ENCODE measurements around the gene NCKAP5.

The NCKAP5 gene

DNA sequence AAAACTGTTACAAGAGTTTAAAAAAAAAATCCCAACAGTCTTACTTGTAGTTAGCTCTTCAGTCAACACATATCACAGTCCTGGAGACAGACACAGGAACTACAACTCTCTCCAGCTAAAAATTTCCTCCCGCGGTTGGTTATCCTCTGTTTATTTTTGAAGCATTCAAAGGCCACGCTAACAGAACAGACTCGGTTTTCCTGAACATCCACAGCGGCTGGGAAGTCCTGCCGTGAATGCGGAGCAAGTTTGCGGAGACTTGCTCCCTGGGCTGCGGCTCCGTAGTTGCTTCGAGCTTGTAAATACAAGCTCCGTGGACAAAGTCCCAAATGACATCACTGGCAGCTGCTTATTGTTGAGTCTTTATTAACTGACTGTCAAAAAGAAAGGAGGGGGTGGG, at the start of gene NCKAP5:
NCKAP5 (minus strand) TSS at position 292 of the 400 bp plus-strand sequence. CDS start 50,937 bp downstream, outside the sequence.
- DNase-seq (ENCODE audit: extremely low spot score, insufficient read length, low read depth) (no peak), FAIRE-seq (no peak)

DNA sequence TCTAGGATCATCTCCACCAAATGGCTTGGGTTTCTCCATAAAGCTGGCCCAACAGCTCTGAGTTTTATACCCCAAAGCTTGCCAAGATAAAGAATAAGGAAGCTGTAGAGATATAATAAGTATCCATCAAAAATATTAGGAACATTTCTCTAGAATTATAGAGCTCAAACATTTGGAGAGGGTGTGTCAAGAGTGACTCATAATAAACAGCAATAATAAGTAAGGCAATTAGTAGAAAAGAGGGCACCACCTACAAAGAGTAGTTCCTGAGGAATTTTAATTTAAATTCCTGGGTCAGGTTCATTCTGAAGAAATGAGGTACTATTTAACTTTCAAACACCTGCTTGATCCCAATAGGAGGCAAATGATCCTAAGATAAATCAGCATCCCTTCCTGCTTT, 41.4 kb upstream of the NCKAP5 start:
- DNase-seq (ENCODE audit: extremely low spot score, insufficient read length, low read depth) (no peak), FAIRE-seq (no peak)

DNA sequence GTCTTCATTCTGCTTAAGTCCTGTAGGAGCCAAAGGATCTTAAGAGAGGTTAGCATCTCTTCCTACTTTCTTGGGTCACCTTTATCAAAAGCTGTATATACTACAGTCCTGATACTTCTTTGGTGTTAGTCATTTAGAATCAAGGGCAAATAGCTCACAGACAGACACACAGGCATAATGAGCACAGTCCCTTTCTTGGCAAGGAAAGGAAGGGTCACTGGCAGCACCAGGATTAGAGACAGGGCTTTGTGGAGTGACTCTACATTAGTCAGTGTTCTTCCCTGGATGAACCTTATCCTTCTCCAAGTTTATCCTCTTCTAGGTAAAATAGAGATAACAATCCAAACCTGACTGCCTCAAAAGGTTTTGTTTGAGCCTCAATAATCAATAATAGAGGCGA, 40.0 kb upstream of the NCKAP5 start:
- DNase-seq (ENCODE audit: extremely low spot score, insufficient read length, low read depth), result no peak
- FAIRE-seq, result no peak

DNA sequence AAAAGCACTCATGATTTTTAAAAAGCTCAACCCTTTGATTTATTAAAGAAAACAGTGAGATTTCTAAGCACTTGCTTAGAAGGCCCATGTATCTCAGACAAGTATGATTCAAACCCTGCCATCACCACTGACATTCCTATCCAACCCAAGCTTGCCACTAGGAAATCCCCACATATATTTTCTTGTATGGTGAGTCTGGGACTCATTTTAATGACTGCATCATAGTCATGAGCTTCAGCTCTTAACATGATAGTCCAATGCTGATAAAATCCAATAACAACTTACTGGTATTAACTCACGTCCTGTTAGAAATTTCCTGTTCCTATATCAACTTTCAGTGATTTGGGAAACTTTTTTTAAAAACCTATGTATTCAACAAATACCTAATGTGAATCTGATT, 39.4 kb upstream of the NCKAP5 start:
- FAIRE-seq, result no peak
- no peak for DNase-seq (ENCODE audit: extremely low spot score, insufficient read length, low read depth)

DNA sequence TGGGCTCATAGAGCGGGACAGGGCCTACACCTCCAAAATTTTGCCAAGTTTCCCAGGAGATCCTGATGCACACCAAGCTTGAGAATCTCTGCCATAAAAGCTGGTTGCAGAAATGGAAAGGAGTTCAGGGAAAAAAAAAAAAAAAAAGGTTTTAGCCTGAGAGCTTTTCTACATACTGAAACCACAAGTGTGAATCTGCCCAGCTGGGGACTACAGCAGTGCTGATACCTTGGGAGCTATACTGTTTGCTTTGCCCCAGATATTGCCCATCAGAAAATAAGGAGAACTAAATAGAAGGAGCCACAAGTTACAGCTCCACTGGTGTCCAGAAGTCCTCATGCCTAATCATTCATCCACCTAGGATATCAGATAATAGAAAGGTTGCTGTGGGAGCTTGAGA, 38.4 kb upstream of the NCKAP5 start:
- FAIRE-seq, result no peak
- DNase-seq (ENCODE audit: extremely low spot score, insufficient read length, low read depth), result no peak

DNA sequence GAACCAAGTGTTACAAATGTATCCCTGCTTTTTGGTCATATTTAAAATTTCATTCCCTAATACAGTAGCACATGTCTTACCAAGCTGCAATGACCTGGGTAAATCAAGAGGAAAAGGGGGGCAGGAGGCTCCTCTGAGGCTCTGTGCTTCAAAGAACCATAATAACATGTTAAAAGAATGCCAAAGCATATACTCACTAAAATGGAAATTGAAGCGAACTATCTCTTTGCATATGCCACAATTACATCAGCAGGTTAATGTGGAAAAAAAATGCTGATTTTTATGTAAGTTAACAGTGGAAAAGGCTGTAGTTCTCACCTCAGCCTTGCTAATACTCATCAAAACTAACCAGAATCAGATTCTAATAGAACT, 37.5 kb upstream of the NCKAP5 start:
- FAIRE-seq (no peak), DNase-seq (ENCODE audit: extremely low spot score, insufficient read length, low read depth) (no peak)

DNA sequence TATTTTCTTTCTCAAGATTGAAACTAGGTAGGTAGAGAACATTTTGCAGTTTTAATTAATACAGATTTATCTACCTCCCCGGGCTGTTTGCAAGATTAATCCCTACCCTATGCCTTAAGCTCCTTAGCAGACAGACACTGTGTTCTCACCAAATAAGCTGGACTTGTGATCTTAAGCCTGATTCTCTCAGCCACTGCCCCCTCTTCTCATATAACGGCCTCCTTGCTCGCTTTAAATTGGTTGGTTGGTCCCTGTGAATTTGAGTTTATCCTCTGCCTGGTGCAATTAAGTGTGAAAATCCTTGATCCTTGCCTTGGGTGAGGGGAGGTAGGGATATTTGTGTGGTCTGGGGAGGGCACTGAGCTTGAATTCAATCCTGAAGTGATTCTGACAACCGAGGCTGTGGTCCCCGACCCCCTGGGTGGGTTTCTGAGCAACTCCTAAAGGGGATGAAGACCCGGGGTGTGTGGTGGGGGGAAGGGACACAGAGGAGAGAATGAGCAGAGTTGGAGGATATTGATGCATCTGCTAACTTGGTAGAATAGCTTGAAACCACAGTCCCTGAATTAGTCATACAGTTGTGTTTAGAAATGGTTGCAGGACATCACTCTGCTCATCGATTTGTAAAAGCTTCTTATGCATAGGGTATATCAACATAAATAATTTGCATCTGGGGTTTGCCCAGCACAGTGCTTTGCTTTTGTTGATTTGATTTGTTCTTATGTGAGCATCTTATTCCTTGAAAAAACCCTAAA, 36.9 kb upstream of the NCKAP5 start:
- no peak for FAIRE-seq
- no peak for DNase-seq (ENCODE audit: extremely low spot score, insufficient read length, low read depth)

DNA sequence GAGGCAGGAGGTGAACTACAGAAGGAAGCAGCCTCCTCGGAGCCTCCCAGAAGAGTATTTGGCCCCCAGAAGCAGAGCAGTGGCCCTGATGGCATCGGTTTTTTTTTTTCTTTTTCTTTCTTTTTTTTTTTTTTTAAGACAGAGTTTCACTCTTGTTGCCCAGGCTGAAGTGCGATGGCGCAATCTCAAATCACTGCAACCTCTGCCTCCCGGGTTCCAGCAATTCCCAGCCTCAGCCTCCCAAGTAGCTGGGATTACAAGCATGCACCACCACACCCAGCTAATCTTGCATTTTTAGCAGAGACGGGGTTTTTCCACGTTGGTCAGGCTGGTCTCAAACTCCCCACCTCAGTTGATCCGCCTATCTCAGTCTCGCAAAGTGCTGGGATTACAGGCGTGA, 34.8 kb upstream of the NCKAP5 start:
- FAIRE-seq, result no peak
- DNase-seq (ENCODE audit: extremely low spot score, insufficient read length, low read depth), result no peak

DNA sequence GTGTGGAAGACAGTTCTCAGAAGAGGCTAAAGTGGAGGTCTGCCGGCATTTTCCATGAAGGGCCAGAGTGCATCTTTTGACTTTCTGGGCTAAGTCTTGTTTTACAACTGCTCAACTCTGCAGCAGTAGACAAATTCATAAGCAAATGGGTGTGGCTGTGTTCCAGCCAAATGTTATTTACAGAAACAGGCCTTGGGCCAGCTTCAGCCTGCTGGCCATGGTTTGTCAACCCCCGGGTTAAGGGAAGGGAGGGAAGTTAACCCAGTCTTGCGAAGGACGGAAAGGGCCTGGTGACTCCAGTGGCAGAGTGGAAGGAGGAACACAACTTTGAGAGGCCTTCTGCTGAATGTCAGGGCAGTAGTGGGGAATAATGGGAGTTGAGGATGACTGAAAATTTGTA, 34.3 kb upstream of the NCKAP5 start:
- FAIRE-seq (no peak), DNase-seq (ENCODE audit: extremely low spot score, insufficient read length, low read depth) (no peak)

DNA sequence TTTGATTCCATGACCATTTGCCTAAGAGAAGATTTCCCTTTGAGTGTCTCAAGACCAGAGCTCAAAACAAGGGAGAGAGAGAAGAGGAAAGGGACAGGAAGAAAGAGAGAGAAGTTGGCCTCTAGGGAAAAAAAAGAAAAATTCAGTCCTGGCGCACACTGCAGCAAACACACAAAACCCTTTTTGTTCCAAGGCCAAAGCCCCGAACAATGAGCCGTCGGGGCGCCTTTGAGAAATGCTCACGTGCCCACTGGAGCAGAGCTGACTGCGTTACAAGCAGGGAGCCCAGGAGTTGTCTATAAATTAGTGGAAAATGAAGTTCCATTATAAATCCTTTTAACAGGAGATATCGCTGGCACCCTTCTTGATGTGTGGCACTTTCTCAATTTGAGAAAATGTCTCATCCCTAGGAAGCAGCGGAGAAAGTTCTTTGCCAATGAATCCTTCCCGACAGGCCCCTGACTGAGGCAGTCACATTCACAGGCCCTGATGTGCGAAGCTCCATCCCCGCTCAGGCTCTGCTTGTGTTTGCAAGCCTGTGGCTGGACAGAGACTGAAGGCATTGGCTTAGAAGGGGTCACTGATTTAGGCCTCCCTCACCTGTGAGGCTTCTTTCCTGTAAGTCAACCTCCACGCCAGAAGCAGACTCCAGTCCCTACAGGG, 32.1 kb upstream of the NCKAP5 start:
- FAIRE-seq (no peak), DNase-seq (ENCODE audit: extremely low spot score, insufficient read length, low read depth) (no peak)

DNA sequence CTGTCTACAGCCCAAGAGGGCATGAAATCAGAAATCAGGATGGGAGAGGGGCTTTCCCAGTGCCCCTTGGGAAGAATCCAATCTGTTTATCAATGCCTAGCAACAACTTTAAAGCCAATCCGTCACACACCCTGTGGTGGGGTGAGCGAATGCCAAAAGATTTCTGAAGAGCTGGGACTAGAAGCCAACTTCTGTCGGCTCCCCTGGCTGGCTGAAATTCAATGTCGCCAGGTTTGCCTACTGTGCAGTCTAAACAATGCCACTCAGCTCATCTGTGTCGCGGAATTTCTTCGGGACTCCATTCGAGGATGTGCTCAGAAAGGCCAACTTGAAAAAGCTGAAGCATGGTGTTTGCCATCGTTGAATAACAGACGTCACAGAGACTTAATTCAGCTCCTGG, 31.5 kb upstream of the NCKAP5 start:
- no peak for DNase-seq (ENCODE audit: extremely low spot score, insufficient read length, low read depth)
- FAIRE-seq, result no peak

DNA sequence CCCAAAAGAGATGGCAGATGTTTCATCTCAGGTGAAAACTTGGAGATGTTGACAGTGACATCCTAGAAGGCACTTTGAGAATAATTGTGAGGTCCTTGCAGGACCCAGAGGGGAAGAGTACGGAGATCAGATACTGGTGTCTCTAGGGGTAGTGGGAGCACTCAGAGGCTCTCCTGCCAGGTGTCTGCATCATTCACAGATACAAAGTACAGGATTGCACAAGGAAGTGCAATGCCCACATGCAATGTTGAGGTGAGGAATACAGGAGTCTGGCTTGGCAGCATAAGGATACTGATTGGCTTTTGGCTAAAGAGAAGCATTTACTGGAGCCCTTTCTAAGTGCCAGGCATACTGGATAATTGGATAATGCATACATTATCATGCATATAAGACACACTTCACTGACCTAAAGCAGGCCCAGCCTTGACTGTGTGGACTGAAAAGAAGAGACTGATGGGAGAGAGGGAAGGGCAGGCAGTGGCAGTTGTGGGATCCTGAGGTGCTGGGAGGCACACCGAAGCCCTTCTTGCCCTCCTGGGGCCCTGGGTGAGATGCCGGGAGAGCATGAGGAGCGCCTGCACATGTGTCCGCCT, 31.0 kb upstream of the NCKAP5 start:
- DNase-seq (ENCODE audit: extremely low spot score, insufficient read length, low read depth), result no peak
- no peak for FAIRE-seq

DNA sequence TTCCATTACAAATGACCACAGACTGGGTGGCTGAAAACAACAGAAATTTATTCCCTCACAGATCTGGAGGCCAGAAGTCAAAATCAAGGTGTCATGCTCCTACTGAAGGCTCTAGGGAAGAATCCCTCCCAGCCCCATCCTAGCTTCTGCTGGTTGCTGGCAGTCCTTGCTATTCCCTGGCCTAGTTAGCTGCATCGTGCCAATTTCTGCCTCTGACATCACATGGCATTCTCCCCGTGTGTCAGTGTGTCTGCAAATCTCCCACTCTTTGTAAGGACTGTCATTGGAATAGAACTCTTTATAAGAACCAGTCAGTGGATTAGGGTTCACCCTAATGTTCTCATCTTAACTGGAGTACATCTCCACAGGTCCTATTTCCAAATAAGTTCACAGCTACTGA, 30.5 kb upstream of the NCKAP5 start:
- FAIRE-seq (no peak), DNase-seq (ENCODE audit: extremely low spot score, insufficient read length, low read depth) (no peak)

DNA sequence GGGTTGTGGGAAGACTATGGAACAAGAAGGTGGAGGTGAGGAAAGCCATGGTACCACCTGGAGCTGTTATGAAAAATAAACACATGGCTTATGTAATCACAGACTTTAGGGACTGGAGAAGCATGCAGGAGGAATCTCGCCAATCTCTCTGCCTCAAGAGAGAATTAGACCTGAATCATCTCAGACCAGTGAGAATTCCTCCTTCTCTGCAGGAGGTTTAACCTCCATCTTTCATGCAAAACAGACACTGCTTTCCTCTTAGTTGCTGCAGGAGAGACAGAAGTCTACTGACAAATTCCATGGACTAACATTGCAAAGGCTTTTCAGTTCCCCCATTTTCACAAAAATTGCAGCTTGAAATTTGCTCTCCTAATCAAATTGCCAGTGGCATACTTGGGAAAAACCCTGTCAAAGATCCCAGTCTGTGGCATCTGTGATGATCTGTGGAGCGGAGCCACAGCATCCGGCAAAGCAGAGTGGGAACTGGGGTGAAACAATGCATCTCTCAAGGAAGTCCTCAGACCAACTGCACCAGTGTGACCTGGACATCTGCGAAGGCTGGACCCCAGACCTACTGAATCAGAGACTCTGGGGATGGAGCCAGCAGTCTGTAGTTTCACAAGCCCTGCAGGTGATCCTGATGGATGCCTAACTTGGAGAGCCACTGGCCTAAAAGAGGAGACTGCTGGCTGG, 28.6 kb upstream of the NCKAP5 start:
- DNase-seq (ENCODE audit: extremely low spot score, insufficient read length, low read depth) (no peak), FAIRE-seq (no peak)

DNA sequence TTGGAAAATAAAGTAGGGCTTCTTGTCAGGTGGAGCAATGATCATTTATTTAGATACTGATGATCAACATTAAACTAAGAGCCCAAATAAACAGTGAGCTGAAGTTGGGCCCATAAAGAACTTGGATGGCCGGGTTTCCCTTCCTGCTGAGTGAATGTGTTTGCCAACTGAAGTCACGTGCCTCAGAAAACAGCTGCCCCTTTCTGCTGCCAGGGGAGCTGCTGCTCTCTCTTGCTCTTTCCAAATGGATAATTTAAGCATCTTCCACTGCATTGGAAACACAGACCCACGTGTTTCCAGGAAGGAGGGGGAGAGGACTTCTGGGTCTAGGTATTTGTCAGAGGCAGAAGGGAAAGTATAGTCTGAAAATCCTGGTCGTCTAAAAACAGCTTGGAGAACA, 22.9 kb upstream of the NCKAP5 start:
- DNase-seq (ENCODE audit: extremely low spot score, insufficient read length, low read depth), result no peak
- no peak for FAIRE-seq

DNA sequence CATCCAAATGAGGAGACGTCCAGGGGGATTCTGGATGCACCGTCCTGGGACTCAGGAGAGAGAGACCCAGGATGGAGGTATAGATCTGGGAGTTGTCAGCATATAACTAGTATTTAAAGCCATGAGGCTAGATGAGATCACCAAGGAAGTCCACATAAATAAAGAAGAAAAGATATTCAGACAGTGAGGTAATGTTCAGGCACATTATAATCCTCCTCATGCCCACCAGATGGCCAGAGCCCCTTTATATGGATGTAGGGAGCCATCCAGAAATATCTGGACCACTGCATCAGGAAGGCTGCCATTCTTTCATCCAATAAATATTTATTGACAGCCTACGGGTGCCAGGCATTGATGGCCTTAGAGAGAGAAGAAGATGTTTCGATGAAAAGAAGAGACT, 21.2 kb upstream of the NCKAP5 start:
- FAIRE-seq (no peak), DNase-seq (ENCODE audit: extremely low spot score, insufficient read length, low read depth) (no peak)

DNA sequence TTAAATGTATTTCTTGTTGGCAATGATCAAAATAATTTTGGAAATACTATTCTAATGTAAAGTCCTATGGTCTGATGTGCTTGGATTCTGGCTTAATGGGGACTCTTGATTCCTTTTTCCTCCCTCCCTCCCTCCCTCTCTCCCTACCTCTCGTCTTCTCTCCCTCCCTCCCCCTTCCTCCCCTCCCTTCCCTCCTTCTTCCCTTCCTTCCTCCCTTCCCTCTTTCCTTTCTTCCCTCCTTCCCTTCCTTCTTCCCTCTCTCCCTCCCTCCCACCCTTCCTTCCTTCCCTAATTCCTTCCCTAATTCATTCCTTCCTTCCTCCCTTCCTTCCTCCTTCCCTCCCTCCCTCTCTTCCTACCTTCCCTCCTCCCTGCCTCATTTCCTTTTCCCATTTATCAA, 19.9 kb upstream of the NCKAP5 start:
- DNase-seq (ENCODE audit: extremely low spot score, insufficient read length, low read depth) (no peak), FAIRE-seq (no peak)

DNA sequence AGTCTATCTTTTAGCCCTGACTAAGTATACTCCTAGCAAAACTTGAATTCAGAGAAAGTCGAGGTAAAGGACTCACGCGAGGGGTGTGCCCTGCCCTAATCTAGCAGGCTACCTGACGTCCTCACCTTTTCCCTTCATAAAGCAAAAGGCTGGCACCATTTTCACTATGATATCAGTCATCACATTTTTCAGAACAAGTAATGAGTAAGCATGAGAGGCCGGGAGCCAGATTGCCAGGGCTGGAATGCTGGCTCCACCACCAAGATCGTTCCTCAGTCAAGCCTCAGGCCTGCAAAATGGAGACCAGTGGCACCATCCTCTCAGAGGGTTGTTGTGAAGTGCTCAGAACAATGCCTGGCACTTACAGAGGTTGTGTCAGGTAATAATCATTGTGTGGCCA, 18.7 kb upstream of the NCKAP5 start:
- FAIRE-seq (no peak), DNase-seq (ENCODE audit: extremely low spot score, insufficient read length, low read depth) (no peak)

DNA sequence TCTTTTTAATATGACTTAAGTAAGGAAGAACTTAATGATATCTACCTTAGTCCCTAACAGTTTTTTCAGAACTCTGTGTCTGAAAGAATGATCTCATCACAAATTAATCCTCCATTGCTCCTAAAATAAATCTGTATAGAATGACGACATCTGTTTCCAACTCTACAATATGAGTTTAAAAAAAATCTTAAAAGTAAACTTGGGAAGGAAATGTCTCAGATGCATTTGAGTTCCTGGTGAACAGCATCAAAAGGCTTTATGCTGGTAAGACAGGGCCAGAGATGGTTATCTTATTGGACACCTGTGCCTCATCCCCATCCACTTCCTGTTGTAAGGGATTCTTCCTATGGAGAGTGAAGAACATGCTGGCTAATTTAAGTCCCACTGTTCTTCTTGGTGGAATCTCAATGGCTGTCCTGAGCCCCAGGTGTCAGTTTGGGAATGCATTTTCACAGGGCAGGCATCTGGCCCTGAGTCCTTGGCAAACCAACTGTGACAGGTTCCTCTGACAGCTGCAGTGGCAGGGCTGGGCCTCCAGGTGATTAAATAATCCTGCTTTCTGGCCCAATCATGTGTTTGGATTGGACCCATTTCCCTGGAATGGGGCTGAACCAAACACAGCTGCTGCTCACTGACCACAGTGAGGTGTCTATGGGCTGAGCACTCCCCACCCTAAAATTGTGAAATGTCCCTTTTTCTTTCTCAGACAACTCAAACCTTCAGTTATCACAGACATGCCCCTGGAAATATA, 12.9 kb upstream of the NCKAP5 start:
- DNase-seq (ENCODE audit: extremely low spot score, insufficient read length, low read depth), result no peak
- no peak for FAIRE-seq

DNA sequence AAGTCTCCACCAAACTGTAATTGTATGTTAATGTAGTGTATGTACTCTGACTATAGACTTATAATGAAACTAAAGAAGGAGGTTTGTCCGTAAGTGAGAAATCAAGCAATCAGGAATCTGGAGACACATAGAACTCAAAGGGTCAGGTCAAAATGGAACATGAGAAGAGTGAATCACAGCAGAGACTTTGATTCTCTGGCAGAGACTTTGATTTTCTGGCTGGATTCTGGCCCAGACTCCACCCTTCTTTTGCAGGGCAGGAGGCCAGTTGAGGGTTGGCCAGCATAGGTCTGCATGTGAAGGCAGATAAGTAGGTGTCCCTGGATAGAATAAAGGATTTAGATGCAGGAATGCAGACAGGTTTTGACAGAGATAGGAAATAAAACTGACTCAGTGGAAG, 11.0 kb upstream of the NCKAP5 start:
- FAIRE-seq (no peak), DNase-seq (ENCODE audit: extremely low spot score, insufficient read length, low read depth) (no peak)
